ENCODE results near the gene SMC1A.

GRCh38 chrX:53447441-53447840 lies 25.0 kb upstream of the SMC1A start:
- TF ChIP-seq ISL1 (CRISPR knock-in tag; IDR thresholded peaks at IDR 0.05): no peak
- TF ChIP-seq SNAI2 (CRISPR knock-in tag; IDR thresholded peaks at IDR 0.05): no peak
- TF ChIP-seq PATZ1 (CRISPR knock-in tag; IDR thresholded peaks at IDR 0.05; ENCODE audit: borderline replicate concordance): no peak
- TF ChIP-seq RARB (CRISPR knock-in tag; IDR thresholded peaks at IDR 0.05): no peak
- TF ChIP-seq ESRRG (CRISPR knock-in tag; IDR thresholded peaks at IDR 0.05): no peak
- no peak for TF ChIP-seq TOX (CRISPR knock-in tag; IDR thresholded peaks at IDR 0.05; ENCODE audit: borderline replicate concordance)
- no peak for TF ChIP-seq ZNF70 (CRISPR knock-in tag; IDR thresholded peaks at IDR 0.05)
- TF ChIP-seq TCF4 (CRISPR knock-in tag; IDR thresholded peaks at IDR 0.05; ENCODE audit: borderline replicate concordance): no peak
- no peak for TF ChIP-seq ZFP3 (CRISPR knock-in tag; IDR thresholded peaks at IDR 0.05)
- no peak for TF ChIP-seq ZFP30 (CRISPR knock-in tag; IDR thresholded peaks at IDR 0.05)

All from SK-N-SH treated with all-trans-retinoic acid at 6 μM for 48 hours (cell line).